Measurements from ENCODE around the gene SFXN3. TPM values are rescaled to one million over a fixed set of nuclear protein-coding genes. Genes with fewer than 3 reads are reported as not detected.
"Not testable (repeated sequence)": the region's sequence is repeated elsewhere in the genome, so short reads cannot be mapped to it uniquely, and the experiment has no call there.

The SFXN3 gene
- total RNA-seq, 2 experiments from 2014 or later, result 91.4 to 95.0 TPM

DNA sequence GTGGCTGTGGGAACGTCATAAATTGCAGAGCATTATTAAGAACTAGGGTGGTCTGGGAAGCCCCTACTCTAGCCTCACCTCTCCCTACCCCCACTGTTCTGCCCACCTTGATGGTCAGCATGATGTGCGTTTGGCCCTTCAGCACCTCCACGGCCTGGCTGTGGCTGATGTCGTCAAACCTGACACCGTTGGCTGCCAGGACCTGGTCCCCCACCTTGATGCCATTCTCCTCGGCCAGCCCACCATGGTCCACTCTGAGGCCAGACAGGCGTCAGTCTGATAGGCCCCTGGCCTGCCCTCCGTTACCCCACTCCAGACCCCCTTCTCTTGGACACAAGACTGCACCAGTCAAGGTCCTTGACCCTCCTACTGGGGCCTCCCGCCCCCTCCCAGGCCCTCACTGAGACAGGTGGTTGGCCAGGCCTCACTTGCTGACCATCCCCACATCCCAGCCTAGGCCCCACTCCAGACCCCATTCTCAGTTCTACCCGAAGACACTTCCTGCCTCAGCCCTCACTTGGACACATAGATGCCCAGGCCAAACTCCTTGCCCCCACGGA, 9.3 kb upstream of the SFXN3 start:
- Mint-ChIP-seq H3K27me3 (peaks cover 19% of the 10 kb centered on the region), H3K9me3 (no peaks in the 10 kb centered on the region), H3K36me3 (ENCODE audit: low read depth) (no peaks in the 10 kb centered on the region), H3K4me3 (no peak overlapping the region), H3K4me1 (peaks cover 5% of the 10 kb centered on the region), H3K27ac (no peak overlapping the region)
- CTCF ChIA-PET, result interaction anchor here (1.7 kb wide), 1 partner anchor 24 kb away, joined by 4 read pairs; no protein-coding TSS in a partner anchor
- DNase-seq, result no peak
- POLR2A ChIA-PET, result no interaction called here

DNA sequence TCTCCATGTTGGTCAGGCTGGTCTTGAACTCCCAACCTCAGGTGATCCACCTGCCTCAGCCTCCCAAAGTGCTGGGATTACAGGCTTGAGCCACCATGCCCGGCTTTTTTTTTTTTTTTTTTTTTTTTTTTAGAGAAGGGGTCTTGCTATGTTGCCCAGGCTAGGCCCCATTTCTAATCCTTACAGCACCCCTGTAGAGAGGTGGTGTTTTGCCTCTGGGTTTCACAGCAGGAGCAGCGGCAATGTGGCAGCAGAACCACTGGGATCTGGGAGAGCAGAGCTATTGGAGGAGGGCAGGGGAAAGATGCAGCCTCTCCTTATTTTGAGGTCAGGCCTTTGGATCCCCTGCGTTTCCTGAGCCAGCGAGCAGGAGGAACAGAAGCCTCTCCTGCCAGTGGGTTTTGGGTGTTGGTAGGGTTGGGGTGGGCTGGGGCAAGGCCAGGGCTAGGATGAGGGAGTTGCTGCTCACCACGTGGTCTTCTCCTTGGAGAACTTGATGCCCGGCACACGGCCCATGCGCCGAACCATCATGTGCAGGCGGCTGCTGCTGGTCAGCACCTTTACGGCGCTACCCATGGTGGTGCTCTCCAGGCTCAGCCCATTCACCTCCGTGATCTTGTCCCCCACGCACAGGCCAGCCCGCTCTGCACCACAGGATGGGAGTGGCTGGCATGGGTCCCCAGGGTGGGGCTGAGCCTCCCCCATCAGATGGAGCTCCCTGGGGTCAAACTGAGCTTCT, 7.9 kb upstream of the SFXN3 start:
- Mint-ChIP-seq H3K27me3 (peaks cover 19% of the 10 kb centered on the region), H3K9me3 (no peaks in the 10 kb centered on the region), H3K27ac (no peak overlapping the region), H3K36me3 (ENCODE audit: low read depth) (no peaks in the 10 kb centered on the region), H3K4me1 (peaks cover 5% of the 10 kb centered on the region), H3K4me3 (no peak overlapping the region)
- DNase-seq, result no peak
- CTCF ChIA-PET, result interaction anchor here (1.7 kb wide), 1 partner anchor 25 kb away, joined by 4 read pairs; no protein-coding TSS in a partner anchor
- POLR2A ChIA-PET, result no interaction called here

DNA sequence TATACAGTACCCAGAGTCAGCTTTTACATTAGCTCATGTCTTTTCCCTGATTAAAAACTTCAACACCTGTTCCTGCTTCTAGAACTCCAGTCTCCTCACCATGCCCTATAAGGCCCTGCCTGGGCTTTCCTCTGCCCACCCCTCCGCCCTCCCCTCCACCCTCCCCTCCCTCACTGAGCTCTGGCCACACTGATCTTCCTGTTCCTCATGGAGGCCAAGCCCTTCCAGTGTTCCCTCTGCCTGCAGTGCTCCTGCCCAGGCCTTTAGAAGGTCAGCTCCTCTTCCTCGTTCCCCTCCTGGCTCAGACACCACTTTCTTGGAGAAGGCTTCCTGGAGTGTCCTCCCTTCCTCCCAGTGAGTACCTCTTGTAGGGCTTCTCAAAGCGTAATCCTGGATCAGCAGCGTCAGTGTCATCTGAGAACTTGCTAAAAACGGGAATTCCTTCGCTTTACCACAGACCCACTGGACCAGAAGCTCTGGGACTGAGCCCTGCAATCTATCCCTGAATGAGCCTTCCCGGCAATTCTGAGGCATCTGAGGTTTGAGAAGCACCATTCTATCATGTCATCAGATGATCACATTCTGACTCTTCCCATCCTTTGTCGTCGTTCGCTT, 3.8 kb upstream of the SFXN3 start:
- peaks cover under 1% of the 10 kb centered on the region for H3K36me3 Mint-ChIP-seq (ENCODE audit: low read depth)
- ChIA-PET POLR2A (interaction anchor here (2.2 kb wide), 1 partner anchor 16 kb away, joined by 7 read pairs; no protein-coding TSS in a partner anchor), CTCF (interaction anchor here (0.6 to 8.6 kb wide), 5 partner anchors 11 to 115 kb away, joined by 3 to 120 read pairs (median 3); no protein-coding TSS in a partner anchor)
- no peak overlapping the region for H3K27ac Mint-ChIP-seq
- H3K9me3 Mint-ChIP-seq, result no peaks in the 10 kb centered on the region
- H3K4me3 Mint-ChIP-seq, result no peak overlapping the region
- H3K4me1 Mint-ChIP-seq, result peaks cover 5% of the 10 kb centered on the region
- peaks cover 14% of the 10 kb centered on the region for H3K27me3 Mint-ChIP-seq
- DNase-seq, result no peak

DNA sequence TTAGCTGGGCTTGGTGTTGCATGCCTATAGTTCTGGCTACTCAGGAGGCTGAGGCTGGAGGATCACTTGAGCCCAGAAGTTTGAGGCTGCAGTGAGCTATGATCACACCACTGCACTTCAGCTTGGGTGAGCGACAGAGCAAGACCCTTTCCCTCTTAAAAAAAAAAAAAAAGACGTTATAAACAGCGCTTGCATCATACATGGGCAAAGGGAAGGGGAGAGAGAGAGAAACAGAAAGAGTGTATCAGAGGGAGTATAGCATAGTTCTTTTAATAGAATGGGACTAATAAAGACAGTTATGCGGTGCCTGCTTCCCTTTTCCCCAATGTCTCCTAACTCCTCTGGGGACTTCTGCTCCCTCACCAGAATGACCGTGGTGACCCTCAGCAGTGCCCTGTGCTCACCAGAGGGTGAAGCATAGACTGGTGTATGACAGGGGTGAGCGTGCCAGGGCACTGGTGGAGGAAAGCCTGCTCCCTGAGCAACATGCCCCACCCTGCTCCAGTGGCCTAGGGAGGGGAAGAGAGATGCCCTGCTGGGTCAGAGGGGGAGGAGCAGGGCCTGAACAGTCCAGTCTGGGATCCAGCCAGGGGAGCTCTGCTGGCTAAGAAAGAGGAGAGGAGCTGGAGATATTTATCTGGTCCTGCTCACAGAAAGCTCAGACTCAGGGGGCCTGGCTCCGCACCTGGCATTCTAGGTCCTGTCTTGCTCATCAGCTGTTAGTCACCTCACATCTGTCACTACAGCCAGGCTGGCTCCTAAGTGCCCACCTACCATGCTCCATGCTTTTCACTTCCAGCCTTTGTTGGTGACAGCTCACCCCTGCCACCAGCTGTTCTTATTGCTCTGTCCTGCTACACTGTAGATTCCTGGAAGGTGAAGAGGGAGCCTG, 2.3 kb upstream of the SFXN3 start:
- ChIA-PET CTCF (interaction anchor here (0.6 to 8.6 kb wide), 5 partner anchors 12 to 58 kb away, joined by 3 to 120 read pairs (median 4); no protein-coding TSS in a partner anchor), POLR2A (interaction anchor here (1.2 to 4.6 kb wide), 2 partner anchors 13 to 30 kb away, joined by 4 to 25 read pairs; partner anchors contain the start of gene LZTS2)
- no peak overlapping the region for H3K4me3 Mint-ChIP-seq
- no peak overlapping the region for H3K27ac Mint-ChIP-seq
- no peak for DNase-seq
- H3K4me1 Mint-ChIP-seq, result peaks cover 20% of the 10 kb centered on the region
- H3K36me3 Mint-ChIP-seq (ENCODE audit: low read depth), result peaks cover 8% of the 10 kb centered on the region
- peaks cover 14% of the 10 kb centered on the region for H3K27me3 Mint-ChIP-seq
- no peaks in the 10 kb centered on the region for H3K9me3 Mint-ChIP-seq

DNA sequence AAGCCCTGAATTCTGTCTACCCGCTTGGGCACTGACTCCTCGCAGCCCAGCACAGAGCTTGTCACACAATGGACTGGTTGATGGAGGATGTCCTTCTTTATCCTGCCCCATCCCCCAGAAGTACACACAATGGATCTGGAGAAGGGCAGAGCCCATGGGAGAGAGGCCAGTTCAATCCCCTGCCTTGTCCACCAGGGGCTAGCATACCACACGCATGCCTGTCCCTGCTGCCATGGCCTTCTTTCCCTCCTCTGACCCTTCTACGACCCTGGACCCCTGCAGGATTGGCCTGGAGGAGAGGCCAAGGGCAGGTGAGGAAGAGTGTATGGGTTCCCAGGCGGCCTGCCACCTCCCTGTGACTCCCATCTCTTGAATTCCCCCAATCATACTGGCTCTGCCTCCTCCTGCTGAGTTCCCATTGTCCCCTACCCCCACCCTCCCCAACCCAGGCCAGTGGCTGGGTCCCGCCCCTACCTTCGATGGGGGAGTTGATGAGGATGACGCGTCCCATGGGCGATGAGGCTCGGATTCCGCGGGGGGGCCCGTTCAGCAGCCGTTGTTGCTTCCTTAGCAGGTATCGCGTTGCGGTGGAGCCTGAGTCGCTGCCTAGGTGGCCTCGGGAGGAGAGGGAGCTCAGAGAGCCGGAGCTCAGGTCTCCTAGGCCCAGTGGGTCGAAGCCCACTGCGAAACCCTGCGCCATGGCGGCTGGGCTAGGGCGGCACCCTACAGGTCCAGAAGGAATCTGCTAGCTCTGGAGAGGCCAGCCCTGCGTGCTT, 1.3 kb upstream of the SFXN3 start:
- no peaks in the 10 kb centered on the region for H3K9me3 Mint-ChIP-seq
- H3K4me1 Mint-ChIP-seq, result peaks cover 26% of the 10 kb centered on the region
- H3K27ac Mint-ChIP-seq, result no peak overlapping the region
- peaks cover 14% of the 10 kb centered on the region for H3K27me3 Mint-ChIP-seq
- no peak overlapping the region for H3K4me3 Mint-ChIP-seq
- peaks cover 13% of the 10 kb centered on the region for H3K36me3 Mint-ChIP-seq (ENCODE audit: low read depth)
- ChIA-PET CTCF (interaction anchor here (0.7 to 8.6 kb wide), 8 partner anchors 12 to 37 kb away, joined by 3 to 120 read pairs (median 8); no protein-coding TSS in a partner anchor), POLR2A (interaction anchor here (1.2 to 4.6 kb wide), 5 partner anchors 10 to 31 kb away, joined by 4 to 36 read pairs (median 25); partner anchors contain the start of genes KAZALD1 and LZTS2)
- DNase-seq, result no peak

DNA sequence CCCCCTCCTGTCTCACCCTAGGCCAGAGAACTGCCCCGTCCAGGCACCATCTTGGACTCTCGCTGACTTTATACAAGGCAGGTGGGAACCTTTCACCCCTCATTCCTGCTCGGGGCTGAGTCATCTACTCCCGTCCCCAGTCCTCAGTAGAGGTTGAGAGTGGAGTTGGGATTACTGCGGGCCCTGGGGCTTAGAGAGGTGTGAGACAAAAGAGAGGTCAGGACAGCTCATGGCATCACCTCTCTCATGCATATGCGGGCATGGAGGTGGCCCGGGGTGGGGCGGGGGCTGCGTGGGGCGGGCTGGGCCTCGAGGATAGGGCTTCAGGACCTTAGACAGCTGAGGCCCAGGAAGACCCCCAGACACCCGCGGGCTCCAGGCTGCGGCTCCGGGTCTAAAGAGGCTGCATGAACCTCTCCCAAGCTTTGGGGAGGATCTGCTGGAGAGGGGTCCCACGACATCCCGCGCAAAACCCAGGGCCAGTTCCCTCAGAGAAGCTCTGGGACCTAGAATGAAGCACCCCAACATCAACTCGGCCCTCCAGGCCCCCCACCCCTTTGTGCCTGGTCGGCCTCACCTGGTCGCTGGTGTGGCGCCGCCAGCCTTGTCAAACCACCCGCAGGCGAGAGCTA, 422 bp upstream of the SFXN3 start:
- CTCF ChIA-PET, result interaction anchor here (1.0 to 8.6 kb wide), 15 partner anchors 11 to 131 kb away, joined by 3 to 120 read pairs (median 6); partner anchors contain the start of gene KAZALD1
- Mint-ChIP-seq H3K4me3 (peak overlapping the region; percentile 91), H3K4me1 (peaks cover 27% of the 10 kb centered on the region), H3K36me3 (ENCODE audit: low read depth) (peaks cover 18% of the 10 kb centered on the region), H3K27ac (no peak overlapping the region), H3K27me3 (peaks cover 14% of the 10 kb centered on the region), H3K9me3 (no peaks in the 10 kb centered on the region)
- POLR2A ChIA-PET, result interaction anchor here (0.6 to 4.6 kb wide), 14 partner anchors 9 to 665 kb away, joined by 3 to 36 read pairs (median 6); partner anchors contain the start of genes KAZALD1 and SLF2
- DNase-seq, result no peak

DNA sequence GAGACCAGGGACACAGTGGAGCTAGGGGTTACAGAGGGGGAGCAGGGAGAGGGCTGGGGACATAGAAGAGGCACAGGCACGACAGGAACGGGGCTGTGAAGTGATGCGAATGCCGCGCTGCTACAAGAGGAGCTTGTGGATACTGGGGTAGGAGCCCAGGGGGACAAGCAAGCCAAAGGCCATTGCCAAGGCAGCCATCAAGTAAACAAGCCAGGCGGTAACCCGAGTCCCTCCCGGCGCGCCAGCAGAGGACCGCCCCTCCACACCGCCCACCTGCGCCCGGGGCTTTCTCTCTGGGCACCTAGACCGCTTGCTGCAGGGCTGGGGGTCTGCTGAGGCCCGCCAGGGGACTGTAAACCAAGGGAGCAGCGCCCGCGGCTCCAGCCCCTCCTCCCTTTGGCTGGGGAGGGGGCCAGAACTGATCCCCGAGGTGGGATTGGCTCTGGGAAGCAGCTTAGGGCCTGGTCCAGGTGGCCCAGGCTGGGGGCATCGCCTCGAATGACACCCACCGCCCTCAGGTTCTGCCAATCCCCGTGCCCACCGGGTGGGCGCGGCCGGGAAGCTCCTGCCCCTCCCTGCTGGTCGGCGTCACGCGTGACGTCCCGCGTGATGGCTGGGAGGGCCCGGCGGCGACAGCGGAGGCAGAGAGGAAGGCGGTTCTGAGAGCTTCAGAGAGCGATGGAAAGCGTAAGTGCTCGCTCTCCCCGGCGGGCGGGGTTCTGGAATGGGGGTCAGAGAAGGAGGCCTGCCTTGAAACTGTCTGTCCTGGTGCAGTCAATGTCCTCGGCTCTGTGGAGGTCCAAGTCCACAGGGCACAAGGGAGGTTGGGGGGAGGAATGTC, 982 bp downstream of the SFXN3 start:
- Mint-ChIP-seq H3K27ac (peak overlapping the region; percentile 96), H3K36me3 (ENCODE audit: low read depth) (peaks cover 32% of the 10 kb centered on the region), H3K9me3 (no peaks in the 10 kb centered on the region), H3K4me1 (peaks cover 27% of the 10 kb centered on the region), H3K27me3 (peaks cover 14% of the 10 kb centered on the region), H3K4me3 (peak overlapping the region; percentile 91)
- CTCF ChIA-PET, result interaction anchor here (0.9 to 8.6 kb wide), 13 partner anchors 10 to 63 kb away, joined by 3 to 120 read pairs (median 6); partner anchors contain the start of gene KAZALD1
- peak; percentile 87 for DNase-seq
- POLR2A ChIA-PET, result interaction anchor here (1.0 to 4.6 kb wide), 12 partner anchors 8 to 661 kb away, joined by 3 to 36 read pairs (median 8); partner anchors contain the start of genes KAZALD1 and SLF2

DNA sequence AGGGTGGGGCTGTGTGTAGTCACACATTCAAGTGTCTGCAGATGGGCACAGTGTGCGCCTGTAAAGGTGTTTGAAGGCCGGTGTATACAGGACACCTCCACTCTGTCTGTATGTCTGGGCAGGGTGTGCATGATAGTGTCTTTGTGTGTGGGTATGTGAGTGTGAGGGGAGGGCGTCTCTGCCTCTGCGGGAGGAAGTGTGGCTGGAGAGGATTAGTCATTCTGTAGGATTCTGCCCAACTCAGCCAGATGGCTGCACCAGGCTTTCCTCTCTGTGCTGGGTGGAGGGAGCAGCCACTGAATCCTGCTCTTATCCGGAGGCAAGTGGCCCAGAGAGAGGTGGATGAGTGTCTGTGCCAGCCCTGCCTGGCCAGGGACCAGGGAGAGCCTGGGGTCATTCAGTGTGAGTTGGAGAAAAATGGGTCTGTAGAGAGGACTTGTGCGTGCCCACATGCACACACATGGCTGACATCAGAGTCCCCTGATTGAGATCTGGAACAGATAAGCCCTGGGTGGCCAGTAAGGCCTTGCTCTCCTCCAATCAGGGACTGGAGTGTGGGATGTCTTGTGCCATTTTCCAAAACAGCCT, 1.7 kb downstream of the SFXN3 start:
- ChIA-PET CTCF (interaction anchor here (0.8 to 8.6 kb wide), 9 partner anchors 9 to 63 kb away, joined by 3 to 120 read pairs (median 7); partner anchors contain the start of gene KAZALD1), POLR2A (interaction anchor here (0.5 to 4.6 kb wide), 10 partner anchors 10 to 662 kb away, joined by 3 to 36 read pairs (median 6); partner anchors contain the start of gene KAZALD1)
- Mint-ChIP-seq H3K9me3 (no peaks in the 10 kb centered on the region), H3K4me1 (peaks cover 27% of the 10 kb centered on the region), H3K36me3 (ENCODE audit: low read depth) (peaks cover 40% of the 10 kb centered on the region), H3K27ac (peak overlapping the region; percentile 96), H3K4me3 (peak overlapping the region; percentile 91), H3K27me3 (peaks cover 11% of the 10 kb centered on the region)
- peak; percentile 74 for DNase-seq

DNA sequence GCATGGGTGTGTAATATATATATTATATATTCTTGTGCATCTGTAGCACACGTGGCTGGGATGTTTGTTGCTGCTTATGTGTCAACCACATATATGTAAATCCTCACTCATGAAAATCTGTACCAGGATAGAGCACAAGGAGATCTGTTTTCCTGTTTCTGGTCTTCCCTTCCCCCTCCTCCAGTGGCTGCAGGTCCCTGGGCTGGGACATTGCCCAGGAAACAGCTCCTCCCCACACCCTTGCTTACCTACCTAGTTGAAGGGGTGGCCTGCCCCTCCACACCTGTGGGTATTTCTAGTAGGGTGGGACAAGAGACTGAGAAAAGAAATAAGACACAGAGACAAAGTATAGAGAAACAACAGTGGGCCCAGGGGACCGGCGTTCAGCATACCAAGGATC, 2.2 kb downstream of the SFXN3 start:
- Mint-ChIP-seq H3K36me3 (ENCODE audit: low read depth) (peaks cover 45% of the 10 kb centered on the region), H3K27ac (peak overlapping the region; percentile 96)

DNA sequence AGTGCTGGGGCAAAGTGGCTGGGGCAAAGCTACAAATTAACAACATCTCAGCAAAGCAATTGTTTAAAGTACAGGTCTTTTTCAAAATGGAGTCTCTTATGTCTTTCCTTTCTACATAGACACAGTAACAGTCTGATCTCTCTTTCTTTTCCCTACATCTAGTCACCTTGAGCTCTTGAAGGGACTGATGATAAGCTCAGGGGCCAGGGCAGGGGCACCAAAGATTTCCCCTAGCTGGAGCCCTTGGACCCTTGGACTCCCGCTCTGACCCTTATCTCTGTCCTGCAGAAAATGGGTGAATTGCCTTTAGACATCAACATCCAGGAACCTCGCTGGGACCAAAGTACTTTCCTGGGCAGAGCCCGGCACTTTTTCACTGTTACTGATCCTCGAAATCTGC, 3.4 kb downstream of the SFXN3 start:
- H3K27ac Mint-ChIP-seq, DNase-seq, H3K4me3 Mint-ChIP-seq, H3K9me3 Mint-ChIP-seq, H3K27me3 Mint-ChIP-seq: not testable (repeated sequence)
- H3K4me1 Mint-ChIP-seq, result peaks cover 27% of the 10 kb centered on the region
- peaks cover 55% of the 10 kb centered on the region for H3K36me3 Mint-ChIP-seq (ENCODE audit: low read depth)
- CTCF ChIA-PET, result interaction anchor here (1.0 to 22.6 kb wide), 4 partner anchors 8 to 42 kb away, joined by 3 to 515 read pairs (median 31); partner anchors contain the start of gene KAZALD1
- POLR2A ChIA-PET, result interaction anchor here (0.9 to 1.1 kb wide), 2 partner anchors 26 to 27 kb away, joined by 4 read pairs; partner anchors contain the start of gene KAZALD1

More for the DNA sequence above, 2.2 kb downstream of the SFXN3 start:
- ChIA-PET POLR2A (interaction anchor here (0.5 to 3.8 kb wide), 4 partner anchors 28 to 402 kb away, joined by 3 to 31 read pairs (median 4); partner anchors contain the start of gene KAZALD1), CTCF (interaction anchor here (0.8 to 5.1 kb wide), 3 partner anchors 9 to 36 kb away, joined by 3 to 58 read pairs (median 25); no protein-coding TSS in a partner anchor)
- Mint-ChIP-seq H3K4me3 (peak overlapping the region; percentile 91), H3K4me1 (peaks cover 27% of the 10 kb centered on the region), H3K9me3 (no peaks in the 10 kb centered on the region), H3K27me3 (peaks cover 7% of the 10 kb centered on the region)
- no peak for DNase-seq

Measured in activated CD4-positive, alpha-beta memory T cell treated with anti-CD3 and anti-CD28 coated beads, Interleukin-2, amount 10 ng/mL, durations not matched to agents 7 days and 5 days (primary cell).